GM12878 (cell line): ENCODE measurements around the gene TESMIN. TPM values are rescaled to one million over a fixed set of nuclear protein-coding genes. Genes with fewer than 3 reads are reported as not detected.

Experiments used
- ATAC-seq: fragments of 200-7000 bp; cut with Tn5 transposase; 3 replicates; pipeline ENCODE4 v1.9.1; 2020; ENCODE audit warnings: mild to moderate bottlenecking, moderate library complexity
- BruUV-seq: library from RNA; stranded (reverse); fragments of 400-500 nt; replicated peaks from 2 replicates; lab custom pipeline; 2021; lab: Mats Ljungman, UMichigan
- CTCF ChIA-PET: fragments of 300-600 bp; sonication (Branson Sonifier 250); formaldehyde crosslinking; extraction: SDS; loops from one replicate; lab custom pipeline; 2021; ENCODE audit warnings: inconsistent platforms; lab: Yijun Ruan, JAX
- POLR2A ChIA-PET: fragments of 350-600 bp; formaldehyde crosslinking; extraction: SDS; loops from one replicate; lab custom pipeline; 2021; ENCODE audit warnings: inconsistent platforms; lab: Charles Lee
- RAD21 ChIA-PET: fragments of 300-600 bp; sonication (Branson Sonifier 250); formaldehyde crosslinking; loops from one replicate; lab custom pipeline; 2023; ENCODE audit warnings: antibody characterized with exemption; ENCODE audit not compliant: unreplicated experiment; lab: Charles Lee
- SMC1A ChIA-PET: fragments of 300-600 bp; sonication (Branson Sonifier 250); formaldehyde crosslinking; loops from one replicate; lab custom pipeline; 2023; ENCODE audit not compliant: unreplicated experiment, uncharacterized antibody; lab: Charles Lee
- DNase-seq: peaks from one replicate; pipeline ENCODE4 v3.0.0-alpha.2; 2011; ENCODE audit warnings: low read depth, low spot score
- FAIRE-seq: peaks from 3 replicates; lab custom pipeline; 2011; peaks lifted over from hg19 to GRCh38; lab: Jason Lieb, UNC
- H2AFZ ChIP-seq: 2 replicates; pipeline ENCODE4 v1.6.0; 2011; ENCODE audit warnings: low read depth, low read length, control low read depth; ENCODE audit not compliant: control insufficient read depth
- H3K27ac ChIP-seq: 2 replicates; pipeline ENCODE4 v1.5.1; 2011; ENCODE audit warnings: control low read depth; ENCODE audit not compliant: control insufficient read depth, insufficient read depth
- H3K27me3 ChIP-seq, 2 experiments: replicated peaks in 1 of 2; 2 replicates each; pipeline versions ENCODE4 v1.6.0 to v1.6.1; 2011; ENCODE audit warnings: low read length in 1 of 2; ENCODE audit not compliant: control insufficient read depth in 2 of 2, insufficient read depth in 2 of 2
- H3K36me3 ChIP-seq, 2 experiments: 2 replicates each; pipeline ENCODE4 v1.5.1; 2011; ENCODE audit warnings: low read length in 1 of 2; ENCODE audit not compliant: control insufficient read depth in 2 of 2, insufficient read depth in 2 of 2
- H3K4me1 ChIP-seq: 2 replicates; pipeline ENCODE4 v1.6.1; 2011; ENCODE audit warnings: mild to moderate bottlenecking, low read length, moderate library complexity, mixed read lengths; ENCODE audit not compliant: control insufficient read depth, insufficient read depth
- H3K4me2 ChIP-seq: 2 replicates; pipeline ENCODE4 v1.6.0; 2011; ENCODE audit warnings: control low read depth; ENCODE audit not compliant: control insufficient read depth, insufficient read depth
- H3K4me3 ChIP-seq: fragments of 200-600 bp; sonication (generic); 2 replicates; pipeline ENCODE4 v1.5.1; 2016
- H3K79me2 ChIP-seq: 2 replicates; pipeline ENCODE4 v1.6.0; 2011; ENCODE audit warnings: low read length; ENCODE audit not compliant: control insufficient read depth, insufficient read depth
- H3K9ac ChIP-seq: 2 replicates; pipeline ENCODE4 v1.8.0; 2011; ENCODE audit warnings: low read length, control low read depth, mixed read lengths; ENCODE audit not compliant: control insufficient read depth, insufficient read depth
- H3K9me3 ChIP-seq: replicated peaks from 3 replicates; pipeline ENCODE4 v1.5.1; 2011; ENCODE audit warnings: mild to moderate bottlenecking, low read length; ENCODE audit not compliant: control insufficient read depth, insufficient read depth
- H4K20me1 ChIP-seq: 2 replicates; pipeline ENCODE4 v1.6.0; 2011; ENCODE audit not compliant: control insufficient read depth, insufficient read depth
- ASH2L ChIP-seq: fragments of 300-600, 200-600 bp; sonication (generic); IDR thresholded peaks from 2 replicates; pipeline ENCODE4 v1.6.1; 2017; ENCODE audit warnings: low read depth, mild to moderate bottlenecking, borderline replicate concordance
- BHLHE40 ChIP-seq, 2 experiments: fragments of 450-650 bp in 1 of 2; IDR thresholded peaks; 2 replicates each; pipeline ENCODE4 v1.6.1; 2011 to 2017; ENCODE audit warnings: low read depth in 2 of 2, borderline replicate concordance in 1 of 2, improper control_type of control experiment in 1 of 2, low read length in 1 of 2, mild to moderate bottlenecking in 1 of 2
- CHD2 ChIP-seq: IDR thresholded peaks from 2 replicates; pipeline ENCODE4 v1.6.1; 2011; ENCODE audit warnings: low read depth, low read length, improper control_type of control experiment, borderline replicate concordance
- IKZF1 ChIP-seq: fragments of 450-650 bp; conservative IDR thresholded peaks from 2 replicates; pipeline ENCODE4 v1.6.1; 2017; ENCODE audit warnings: antibody characterized with exemption, mild to moderate bottlenecking
- POLR2A ChIP-seq: IDR thresholded peaks from 2 replicates; pipeline ENCODE4 v1.6.1; 2011; ENCODE audit warnings: low read depth, mild to moderate bottlenecking, low read length
- SREBF2 ChIP-seq: IDR thresholded peaks from 2 replicates; pipeline ENCODE4 v1.6.1; 2012; ENCODE audit warnings: mild to moderate bottlenecking, low read length
- STAT1 ChIP-seq: fragments of 450-650 bp; conservative IDR thresholded peaks from 2 replicates; pipeline ENCODE4 v1.6.1; 2014; ENCODE audit warnings: antibody characterized with exemption, mild to moderate bottlenecking
- USF2 ChIP-seq: IDR thresholded peaks from 2 replicates; pipeline ENCODE4 v1.6.1; 2011; ENCODE audit warnings: low read depth, low read length, improper control_type of control experiment, borderline replicate concordance
- ZBTB4 ChIP-seq: fragments of 450-650 bp; formaldehyde crosslinking; IDR thresholded peaks from 2 replicates; pipeline ENCODE4 v1.4.0; 2022; ENCODE audit warnings: mild to moderate bottlenecking, moderate library complexity
- ZBTB40 ChIP-seq: fragments of 450-650 bp; IDR thresholded peaks from 2 replicates; pipeline ENCODE4 v1.6.1; 2016; ENCODE audit warnings: mild to moderate bottlenecking, moderate library complexity, borderline replicate concordance
- ZNF274 ChIP-seq: IDR thresholded peaks from one replicate; pipeline ENCODE4 v1.8.0; 2011; ENCODE audit not compliant: insufficient read length, insufficient read depth
- WGBS: methylation state at CpG from one replicate; pipeline ENCODE4 v1.1.6; 2016; ENCODE audit warnings: low lambda C conversion rate; ENCODE audit not compliant: insufficient replicate concordance, insufficient coverage; ENCODE audit errors: missing lambda C conversion rate; 5-methylcytosine and 5-hydroxymethylcytosine counted together
- in situ Hi-C: fragments of 300-500 bp; cut with MboI; formaldehyde crosslinking; loops from 9 replicates; pipeline ENCODE4 v1.14.3; 2018; ENCODE audit warnings: mixed read lengths
- intact Hi-C: fragments of 100-400 bp; cut with micrococcal nuclease; formaldehyde crosslinking; loops from one replicate; pipeline ENCODE4 v1.14.2; 2022; ENCODE audit not compliant: unreplicated experiment
- polyA plus RNA-seq, 11 experiments: library from polyadenylated mRNA; depleted of rRNA in 4 of 11; unstranded in 6 of 11; stranded (reverse) in 5 of 11; fragments of >200 nt; fragmentation: Nextera tagmentation in 4 of 11; fragmentation: Illumina TruSeq in 1 of 11; extraction: Ambion mirVana in 4 of 11; extraction: Trizol in 1 of 11; gene quantifications; 1 replicate in 1 of 11; 2 replicates in 10 of 11; pipeline versions ENCODE4 v1.2.1 to v1.2.3, GENCODE V29; 2011 to 2016; ENCODE audit warnings: inconsistent platforms in 2 of 11, missing spikeins in 2 of 11, low read depth in 1 of 11
- total RNA-seq, 4 experiments: library from RNA; depleted of rRNA in 3 of 4; stranded (reverse); fragments of >200 nt in 3 of 4; fragmentation: Illumina TruSeq in 1 of 4; extraction: Trizol in 1 of 4; gene quantifications; 2 replicates each; pipeline versions ENCODE4 v1.2.1 to v1.2.3, GENCODE V29; 2013 to 2021

The TESMIN gene
- total and polyA plus RNA-seq, 10 of the 15 experiments (the other 5 are each of a cell fraction or from before 2014, with no cell fraction given): 0.31 to 3.4 (median 1.2) TPM; not detected in 1

- no peak for TF ChIP-seq ZBTB40
Observed at GRCh38 chr11:68770781-68771180, 19.5 kb upstream of the TESMIN start (continued).

- intact Hi-C loops: no loop called here
- no peaks in the 10 kb centered on the region for H4K20me1 ChIP-seq
- no peaks in the 10 kb centered on the region; a peak in 1 of 4 replicates for H3K36me3 ChIP-seq
- H3K9me3 ChIP-seq: no peaks in the 10 kb centered on the region
- TF ChIP-seq BHLHE40 (IDR thresholded peaks at IDR 0.05; ENCODE audit: borderline replicate concordance in 1 of 2, low read depth in 2 of 2, low read length in 1 of 2) (no peak), STAT1 (no peak), IKZF1 (no peak), POLR2A (no peak), SREBF2 (no peak), ASH2L (no peak), ZNF274 (no peak), USF2 (no peak), ZBTB4 (CRISPR knock-in tag) (no peak), CHD2 (no peak)
- H3K79me2 ChIP-seq: no peaks in the 10 kb centered on the region
- no peak for DNase-seq
- in situ Hi-C loops: no loop called here
- no peaks in the 10 kb centered on the region for H3K27me3 ChIP-seq
- peaks cover 5% of the 10 kb centered on the region; the same call in 1 of the 2 replicates for H3K4me1 ChIP-seq
- BruUV-seq: no TSS peak
- no peak overlapping the region for H2AFZ ChIP-seq
- ATAC-seq: no peak
- H3K27ac ChIP-seq: no peak overlapping the region
- WGBS: 94% methylated on average over 11 of the region's 11 CpGs
- H3K4me2 ChIP-seq: no peak overlapping the region
- ChIA-PET CTCF (no interaction called here), SMC1A (no interaction called here), POLR2A (no interaction called here), RAD21 (no interaction called here)
- H3K4me3 ChIP-seq: no peak overlapping the region
- no peak overlapping the region for H3K9ac ChIP-seq
- no peak for FAIRE-seq
Observed at GRCh38 chr11:68767672-68768071, 16.4 kb upstream of the TESMIN start.
